ENCODE results near the gene ITGBL1. TPM values are rescaled to one million over a fixed set of nuclear protein-coding genes. Genes with fewer than 3 reads are reported as not detected.

Gene ITGBL1
- total and polyA plus RNA-seq, 2 experiments from 2014 or later, result 0.29 TPM; not detected in 1

- Mint-ChIP-seq H3K36me3 (ENCODE audit: low read depth) (no peaks in the 10 kb centered on the region), H3K4me1 (peaks cover 4% of the 10 kb centered on the region; the same call in 2 of the 3 replicates), H3K9me3 (no peaks in the 10 kb centered on the region), H3K27ac (no peak overlapping the region), H3K4me3 (no peak overlapping the region), H3K27me3 (ENCODE audit: insufficient read depth, low read depth, poor library complexity) (peaks cover 4% of the 10 kb centered on the region)
- Histone ChIP-seq H3K36me3 (ENCODE audit: insufficient read depth) (no peaks in the 10 kb centered on the region), H3K4me1 (ENCODE audit: insufficient read depth) (no peaks in the 10 kb centered on the region), H3K4me2 (no peak overlapping the region), H2AFZ (no peak overlapping the region), H3K4me3 (no peak overlapping the region), H4K20me1 (replicated peaks; ENCODE audit: insufficient read depth) (no peaks in the 10 kb centered on the region), H3K79me2 (replicated peaks; ENCODE audit: insufficient read depth) (no peaks in the 10 kb centered on the region), H3K27me3 (ENCODE audit: insufficient read depth) (no peaks in the 10 kb centered on the region), H3F3A (replicated peaks; ENCODE audit: low read depth) (no peaks in the 10 kb centered on the region), H3K27ac (ENCODE audit: low read depth) (no peak overlapping the region), H3K9me2 (ENCODE audit: insufficient read depth) (no peaks in the 10 kb centered on the region; the same call in 1 of the 2 replicates)
- ATAC-seq (no peak), DNase-seq (ENCODE audit: low spot score) (no peak)
- TF ChIP-seq CTCF (conservative IDR thresholded peaks at IDR 0.05; ENCODE audit: low read depth in 2 of 2) (no peak), EZH2 (IDR thresholded peaks at IDR 0.05; ENCODE audit: low read depth, unreplicated experiment) (no peak), ZNF331 (CRISPR knock-in tag; IDR thresholded peaks at IDR 0.05; ENCODE audit: low read depth) (no peak), ZNF462 (CRISPR knock-in tag; IDR thresholded peaks at IDR 0.05) (no peak), CREB1 (CRISPR knock-in tag; IDR thresholded peaks at IDR 0.05; ENCODE audit: low read depth) (no peak), POLR2AphosphoS5 (IDR thresholded peaks at IDR 0.05; ENCODE audit: low read depth) (no peak), ZNF114 (CRISPR knock-in tag; IDR thresholded peaks at IDR 0.05) (no peak), EZH2phosphoT487 (IDR thresholded peaks at IDR 0.05; ENCODE audit: unreplicated experiment) (no peak), STAT1 (IDR thresholded peaks at IDR 0.05; ENCODE audit: unreplicated experiment) (no peak), JUNB (IDR thresholded peaks at IDR 0.05; ENCODE audit: unreplicated experiment) (no peak), NANOG (IDR thresholded peaks at IDR 0.05; ENCODE audit: borderline replicate concordance) (no peak), REST (IDR thresholded peaks at IDR 0.05; ENCODE audit: unreplicated experiment) (no peak), ETS1 (IDR thresholded peaks at IDR 0.05) (no peak)
Measured at GRCh38 chr13:101423872-101424271, 28.6 kb upstream of the ITGBL1 start.

Measured in GM23338 (cell line).